Renal cortex interstitium (tissue), 11 donors: Measurements from ENCODE around the gene PDIK1L. TPM values are rescaled to one million over a fixed set of nuclear protein-coding genes. Genes with fewer than 3 reads are reported as not detected.

Source experiments
- DNase-seq, 11 donors: peaks; one replicate each; pipeline ENCODE4 v3.0.0-alpha.2; 2013; ENCODE audit warnings: low read depth in 9 of 11, low spot score in 4 of 11; ENCODE audit errors: extremely low read depth in 1 of 11
- polyA plus RNA-seq, 3 donors: library from polyadenylated mRNA; unstranded; fragments of 120-200 nt; gene quantifications; one replicate each; pipeline ENCODE4 v1.2.1, GENCODE V29; 2013; ENCODE audit not compliant: insufficient read length in 3 of 3

PDIK1L gene
- polyA plus RNA-seq, 3 donors = 16.8 to 21.0 (median 17.5) TPM

DNA sequence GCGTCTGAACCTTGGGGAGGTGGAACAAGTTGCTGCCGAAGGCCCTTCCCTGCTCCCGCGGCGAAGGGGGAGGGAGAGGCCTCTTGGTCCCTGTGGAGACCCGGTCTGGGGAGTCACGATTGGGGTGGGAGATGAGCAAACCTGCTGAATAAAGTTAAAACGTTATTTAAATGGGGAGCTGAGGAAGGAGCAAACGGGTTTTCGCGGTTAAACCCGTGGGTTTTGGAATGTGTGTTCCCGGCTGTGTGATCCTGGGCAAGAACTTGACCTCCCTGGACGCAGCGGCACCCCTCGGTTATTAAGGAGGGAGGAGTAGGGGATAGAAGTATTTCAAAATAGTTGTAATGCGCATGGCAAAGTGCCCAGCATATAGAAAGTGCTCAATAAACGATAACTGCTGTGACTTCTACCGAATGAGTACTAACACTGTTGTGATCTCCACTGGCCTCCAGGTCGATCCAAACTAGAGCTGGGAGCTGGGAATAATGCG, 50.6 kb downstream of the PDIK1L start:
- no peak for DNase-seq

DNA sequence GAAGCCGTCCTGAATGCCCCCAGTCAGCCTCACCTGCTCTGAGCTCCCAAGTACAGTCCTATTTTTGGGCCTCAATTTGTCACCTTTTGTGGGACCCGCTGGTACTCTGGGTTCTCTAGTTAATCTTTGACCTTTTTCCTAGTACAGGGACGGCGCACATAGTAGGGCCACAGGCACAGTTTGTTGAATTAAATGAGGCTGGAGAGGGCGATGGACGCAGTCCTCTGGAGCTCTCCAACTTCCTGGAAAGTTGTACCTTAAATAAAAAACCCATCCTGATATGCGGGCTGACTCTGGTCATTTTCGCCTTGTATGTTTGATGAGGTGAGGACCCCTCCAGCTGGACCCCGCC, 52.0 kb downstream of the PDIK1L start:
- DNase-seq = no peak

DNA sequence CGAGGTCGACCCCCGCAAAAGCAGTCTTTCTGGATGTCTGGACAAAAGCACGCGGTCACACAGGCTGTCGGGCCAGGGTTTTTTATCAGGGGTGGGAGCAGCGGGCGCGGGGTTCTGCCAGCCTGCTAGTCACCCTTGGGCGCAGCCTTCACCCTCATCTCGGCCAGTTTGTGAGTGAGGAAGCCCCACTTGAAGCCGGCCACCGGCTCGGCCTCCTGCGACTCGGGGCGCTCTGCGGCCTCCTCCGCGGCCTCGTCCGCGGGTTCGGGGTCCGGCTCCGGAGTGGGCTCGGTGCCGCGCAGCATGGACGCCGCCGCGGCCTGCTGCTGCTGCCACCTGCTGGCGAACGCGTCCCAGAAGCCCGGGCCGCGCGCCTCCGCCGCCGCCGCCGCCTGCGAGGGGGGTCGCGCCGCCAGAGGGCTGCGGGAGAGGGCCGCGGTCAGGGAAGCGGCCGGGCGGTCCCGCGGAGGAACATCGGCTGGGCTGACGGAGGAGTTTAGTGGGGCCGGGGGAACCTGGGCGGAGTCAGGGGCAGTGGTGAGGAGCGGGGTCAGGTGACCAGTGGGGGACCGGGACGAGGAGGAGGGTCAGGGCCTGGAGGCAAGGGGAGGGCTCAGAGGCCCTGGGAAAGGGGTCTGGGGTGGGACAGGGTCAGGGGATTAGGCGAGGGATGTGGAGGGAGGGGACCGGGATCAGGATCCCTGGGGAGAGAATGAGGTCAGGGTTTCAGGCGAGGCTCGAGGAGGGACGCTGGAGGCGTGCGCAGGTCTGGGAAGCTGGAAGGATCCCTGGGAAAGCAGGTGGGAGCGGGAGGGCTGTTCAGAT, 52.6 kb downstream of the PDIK1L start:
- peak in 2 of 11 donors; percentile 47 to 71 for DNase-seq

DNA sequence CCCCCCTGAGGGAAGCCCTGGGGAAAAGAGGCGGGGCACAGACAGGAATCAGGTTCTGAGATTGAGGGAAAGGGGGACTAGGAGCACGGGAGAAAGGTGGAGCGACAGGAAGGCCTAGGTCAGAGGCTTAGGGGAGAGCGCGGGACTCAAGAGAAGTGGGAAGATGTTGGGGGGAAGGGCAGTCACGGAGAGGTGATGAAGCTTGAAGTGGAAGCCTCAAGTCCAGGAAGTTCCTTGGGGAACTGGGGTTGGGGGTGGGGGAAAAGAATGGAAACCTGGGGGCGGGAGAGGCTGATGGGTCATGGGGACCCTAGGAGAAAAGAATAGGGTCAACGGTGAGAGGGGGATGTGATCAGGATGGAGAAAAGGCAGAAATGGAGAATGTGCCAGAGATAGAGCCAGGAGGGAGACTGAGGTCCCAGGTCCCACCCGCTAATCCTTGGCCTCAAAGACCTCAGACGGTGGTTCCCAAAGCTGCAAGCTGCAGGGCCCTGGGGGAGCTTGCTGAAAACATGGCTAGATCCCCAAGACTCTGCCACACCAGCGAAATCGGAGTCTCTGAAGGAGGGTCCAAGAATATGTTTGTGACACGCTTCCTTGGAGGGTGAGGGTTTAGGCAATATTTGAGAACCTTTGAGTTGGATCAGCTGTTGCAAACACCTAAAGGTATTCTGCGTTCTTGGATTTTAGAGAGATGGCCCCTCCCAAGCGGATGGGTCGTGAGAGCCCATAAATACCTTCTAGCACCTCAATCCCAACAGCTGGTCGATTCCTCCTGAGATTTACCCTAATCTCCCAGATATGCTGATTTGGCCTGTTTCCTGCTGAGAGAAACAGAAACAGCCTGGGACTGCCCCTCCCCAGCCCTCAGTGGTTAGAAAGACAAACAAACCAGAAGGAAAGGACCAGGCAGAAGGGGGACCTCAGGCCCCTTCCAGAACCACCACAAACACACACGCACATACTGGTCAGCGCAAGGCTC, 53.5 kb downstream of the PDIK1L start:
- DNase-seq = no peak

DNA sequence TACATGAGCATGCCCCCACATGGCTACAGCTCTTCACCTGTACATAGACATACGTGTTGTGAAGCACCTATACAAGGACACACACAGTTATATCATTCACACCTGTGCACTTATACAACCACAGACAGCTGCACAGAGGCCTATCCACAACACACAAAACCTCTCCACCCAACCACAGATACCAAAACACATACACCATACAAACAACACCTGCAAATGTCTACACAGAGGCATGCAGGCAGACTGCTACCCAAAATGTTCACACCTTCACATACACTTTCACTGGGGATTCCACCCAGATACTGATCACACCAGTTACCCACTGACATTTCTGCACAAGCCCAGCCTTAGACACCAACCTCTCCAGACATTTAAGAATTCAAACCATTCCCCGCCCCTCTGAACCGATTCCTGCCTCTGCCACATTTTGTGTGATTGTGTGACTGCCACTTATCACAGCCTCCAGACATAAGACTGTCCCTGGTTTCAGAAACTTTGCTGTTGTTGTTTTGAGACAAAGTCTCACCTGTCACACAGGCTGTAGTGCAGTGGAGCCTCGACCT, 55.2 kb downstream of the PDIK1L start:
- no peak for DNase-seq

DNA sequence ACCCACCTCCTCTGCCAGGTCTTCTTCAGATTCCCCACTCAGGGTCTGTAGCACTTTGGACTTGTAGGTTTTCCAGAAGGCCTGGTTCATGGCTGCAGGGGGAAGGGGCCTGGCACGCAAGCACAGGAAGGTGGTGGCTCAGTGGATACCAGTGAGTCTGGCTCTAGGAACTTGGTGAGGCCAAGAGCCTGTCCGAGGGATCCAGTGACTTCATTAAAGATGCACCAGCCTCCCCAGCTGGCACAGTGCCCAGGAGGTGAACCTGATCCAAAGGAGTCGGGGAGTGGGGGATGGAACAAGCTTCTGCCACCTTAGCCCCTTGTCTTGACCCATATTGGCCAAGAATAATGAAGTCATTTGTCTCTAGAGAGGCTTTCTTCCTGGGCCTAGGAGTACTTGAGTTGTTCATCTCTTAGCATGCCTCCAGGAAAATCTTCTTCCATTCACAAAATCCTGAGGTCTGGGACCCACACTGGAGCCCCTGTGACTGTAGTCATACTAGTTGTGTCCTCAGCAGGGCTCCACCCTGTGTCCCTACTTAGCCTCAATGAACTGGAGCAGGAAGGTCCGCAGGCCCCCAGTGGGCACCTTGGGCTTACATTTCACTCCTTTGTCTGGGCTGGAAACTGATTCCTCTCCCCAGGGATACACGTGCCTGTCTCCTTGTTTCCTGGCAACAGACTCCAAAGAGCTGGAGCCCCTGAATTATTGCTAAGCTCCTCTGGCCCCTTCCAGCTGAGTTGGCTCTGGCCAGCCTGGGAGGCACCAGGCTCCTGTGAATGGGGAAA, 57.0 kb downstream of the PDIK1L start, which contains the start of gene C1orf232:
TSS of gene C1orf232 (minus strand) at position 554 of the 788 bp plus-strand sequence. CDS start at position 90, 464 bp downstream.
- no peak for DNase-seq

DNA sequence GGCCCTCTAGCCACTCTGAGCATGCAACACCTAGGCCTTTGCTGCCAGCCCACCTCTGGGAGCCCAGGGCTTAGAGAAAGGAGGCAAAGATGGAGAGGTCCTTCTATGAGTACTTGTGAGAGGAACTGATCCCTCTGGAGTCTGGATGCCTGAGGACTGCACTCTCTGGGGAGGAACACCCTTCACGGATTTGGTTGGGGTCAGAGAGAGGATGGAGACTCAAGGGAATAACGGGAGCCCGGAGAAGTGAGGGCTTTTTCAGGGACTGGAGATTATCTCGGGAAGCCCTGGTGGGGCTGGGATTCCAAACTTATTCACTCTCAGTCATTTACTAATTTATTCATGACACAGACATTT, 57.6 kb downstream of the PDIK1L start:
- DNase-seq = no peak

DNA sequence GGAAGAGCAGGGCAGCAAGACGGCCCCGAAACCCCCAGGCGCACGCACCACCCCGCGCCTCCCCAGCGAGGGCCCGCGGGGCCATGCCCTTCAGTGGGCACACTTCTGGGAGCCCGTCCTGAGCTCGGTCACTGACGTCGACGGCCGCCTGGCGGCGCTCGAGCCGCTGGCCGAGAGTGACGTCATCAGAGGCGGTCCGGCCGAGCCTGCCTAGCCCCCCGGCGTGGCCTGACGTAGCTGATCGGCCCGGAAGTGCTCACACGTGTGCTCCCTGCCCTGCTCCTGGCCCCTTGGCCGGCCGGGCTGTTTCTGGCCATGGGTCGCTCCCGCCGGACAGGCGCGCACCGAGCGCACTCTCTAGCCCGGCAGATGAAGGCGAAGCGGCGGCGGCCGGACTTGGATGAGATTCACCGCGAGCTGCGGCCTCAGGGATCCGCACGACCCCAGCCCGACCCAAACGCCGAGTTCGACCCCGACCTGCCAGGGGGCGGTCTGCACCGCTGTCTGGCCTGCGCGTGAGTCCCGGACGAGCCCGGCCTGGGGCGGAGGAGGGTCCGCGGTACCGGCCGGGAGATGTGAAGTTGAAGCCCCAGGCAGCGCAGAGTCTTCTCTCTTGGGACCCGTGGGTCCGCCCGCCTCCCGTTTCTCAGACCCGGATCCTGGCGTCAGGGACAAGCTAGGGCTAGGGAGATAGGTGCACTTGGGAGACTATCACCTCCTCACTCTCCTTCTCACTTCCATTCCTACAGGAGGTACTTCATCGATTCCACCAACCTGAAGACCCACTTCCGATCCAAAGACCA, 58.2 kb downstream of the PDIK1L start, which contains the start of gene ZNF593:
TSS of gene ZNF593 (plus strand) at position 240 of the 803 bp plus-strand sequence. CDS start at position 316, 76 bp downstream.
- DNase-seq = peak in 10 of 11 donors; percentile 77 to 89 (median 86)

DNA sequence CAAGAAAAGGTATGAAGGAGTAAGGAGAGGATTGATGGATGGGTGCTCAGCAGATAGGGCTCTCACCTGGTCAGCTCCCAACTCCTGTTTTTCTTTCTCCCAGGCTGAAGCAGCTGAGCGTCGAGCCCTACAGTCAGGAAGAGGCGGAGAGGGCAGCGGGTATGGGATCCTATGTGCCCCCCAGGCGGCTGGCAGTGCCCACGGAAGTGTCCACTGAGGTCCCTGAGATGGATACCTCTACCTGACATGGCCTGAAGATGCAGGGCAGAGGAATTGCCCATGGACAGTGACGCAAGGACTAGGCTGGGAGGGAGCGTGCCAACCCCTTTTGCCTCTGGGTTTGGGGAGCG, 58.8 kb downstream of the PDIK1L start:
- DNase-seq = no peak

DNA sequence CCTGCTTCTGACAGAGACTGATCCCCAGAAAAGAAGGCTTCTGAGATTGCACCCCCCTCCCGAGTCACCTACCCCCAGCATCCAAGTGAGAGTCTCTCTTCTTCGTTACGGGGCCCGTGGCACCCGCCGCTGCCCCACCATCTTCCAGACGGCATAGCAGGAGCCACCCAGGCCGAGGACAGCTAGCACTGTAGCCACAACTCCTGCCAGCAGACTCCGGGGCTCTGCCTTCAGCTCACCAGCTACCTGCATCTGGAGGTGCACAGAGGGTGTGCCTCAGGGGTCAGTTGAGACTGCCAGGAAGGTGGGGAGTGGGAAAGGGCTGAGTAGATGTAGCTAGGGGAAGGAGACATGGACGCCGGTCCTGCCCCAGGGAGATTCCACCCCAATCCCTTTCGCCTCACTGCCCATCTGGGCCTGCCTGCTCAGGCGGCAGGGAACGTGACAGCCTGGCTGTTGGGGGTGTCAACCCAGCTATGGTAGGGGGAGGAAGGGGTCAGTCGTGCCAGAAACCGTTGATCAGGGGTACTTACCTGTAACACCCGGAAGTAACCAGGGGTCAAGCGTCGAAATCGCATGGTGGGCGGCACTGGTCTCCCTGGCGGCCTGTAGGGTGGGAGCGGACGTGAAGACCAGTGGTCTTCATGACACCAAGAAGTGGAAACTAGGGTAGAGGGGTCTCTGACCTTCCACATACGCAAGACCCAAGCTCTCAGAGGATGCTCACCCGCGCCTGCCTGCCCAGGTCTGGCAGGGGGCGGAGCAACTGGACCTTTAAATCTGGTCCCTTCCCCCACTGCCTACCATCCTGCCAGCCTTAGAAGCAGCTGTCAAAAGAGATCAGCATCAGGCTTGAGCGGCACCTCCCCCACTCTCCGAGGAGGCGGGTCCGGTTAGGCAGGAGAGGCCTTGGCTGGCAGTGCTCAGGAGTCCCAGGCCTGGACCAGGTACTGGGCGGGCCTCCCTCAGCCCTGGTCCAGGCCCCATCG, 59.8 kb downstream of the PDIK1L start, which contains the start of gene ZNF593OS:
TSS of gene ZNF593OS (minus strand) at position 749 of the 989 bp plus-strand sequence. CDS start at position 578, 171 bp downstream.
- DNase-seq = no peak

Other genes starting within 250 kb of the PDIK1L start
- 10 to 100 TPM; 26.2 to 38.4 (median 27.0) TPM for gene PAQR7, start 236.1 kb upstream of the PDIK1L start, polyA plus RNA-seq
- 1,000 to 10,000 TPM in 2 of 3 donors, 100 to 1,000 TPM in 1; 982 to 1,465 (median 1,271) TPM for gene STMN1, start 205.4 kb upstream of the PDIK1L start, polyA plus RNA-seq
- 10 to 100 TPM; 18.5 to 19.8 (median 19.2) TPM for gene PAFAH2, start 113.8 kb upstream of the PDIK1L start, polyA plus RNA-seq
- 1 to 10 TPM; 1.5 to 1.7 (median 1.6) TPM for gene EXTL1, start 90.0 kb upstream of the PDIK1L start, polyA plus RNA-seq
- 1 to 10 TPM; 4.6 to 7.2 (median 5.1) TPM for gene SLC30A2, start 65.7 kb upstream of the PDIK1L start, polyA plus RNA-seq
- 1 to 10 TPM in 2 of 3 donors, under 1 TPM in 1; 0.86 to 1.5 (median 1.1) TPM for gene TRIM63, start 44.2 kb upstream of the PDIK1L start, polyA plus RNA-seq
- gene FAM110D, start 47.3 kb downstream of the PDIK1L start, polyA plus RNA-seq = 1 to 10 TPM in 2 of 3 donors, under 1 TPM in 1; 0.67 to 1.5 (median 1.1) TPM
- gene C1orf232, start 57.1 kb downstream of the PDIK1L start, polyA plus RNA-seq = under 1 TPM in 1 of 3 donors, not detected in 2; 0.45 TPM
- 10 to 100 TPM; 14.5 to 18.7 (median 18.4) TPM for gene ZNF593, start 58.1 kb downstream of the PDIK1L start, polyA plus RNA-seq
- gene ZNF593OS, start 60.0 kb downstream of the PDIK1L start, polyA plus RNA-seq = 1 to 10 TPM; 1.0 to 1.9 (median 1.0) TPM
- gene CNKSR1, start 65.7 kb downstream of the PDIK1L start, polyA plus RNA-seq = 10 to 100 TPM; 10.7 to 20.0 (median 14.5) TPM
- under 1 TPM; 0.06 to 0.21 (median 0.11) TPM for gene CATSPER4, start 78.8 kb downstream of the PDIK1L start, polyA plus RNA-seq
- gene CEP85, start 122.4 kb downstream of the PDIK1L start, polyA plus RNA-seq = 10 to 100 TPM; 16.9 to 21.1 (median 17.9) TPM
- 100 to 1,000 TPM in 1 of 3 donors, 10 to 100 TPM in 2; 84.9 to 107 (median 90.4) TPM for gene SH3BGRL3, start 168.3 kb downstream of the PDIK1L start, polyA plus RNA-seq
- gene UBXN11, start 194.8 kb downstream of the PDIK1L start, polyA plus RNA-seq = 10 to 100 TPM; 34.0 to 55.3 (median 44.5) TPM
- gene CD52, start 206.1 kb downstream of the PDIK1L start, polyA plus RNA-seq = 1 to 10 TPM; 3.7 to 6.7 (median 5.0) TPM
- gene CRYBG2, start 242.3 kb downstream of the PDIK1L start, polyA plus RNA-seq = 1 to 10 TPM in 2 of 3 donors, under 1 TPM in 1; 0.87 to 1.4 (median 1.1) TPM